IMR-90 (cell line): ENCODE results near the gene NAV2.

Experiments
- POLR2A ChIP-seq: IDR thresholded peaks from 2 replicates; pipeline ENCODE4 v1.6.1; 2012; ENCODE audit warnings: mild to moderate bottlenecking, low read depth, low read length
- RAD21 ChIP-seq: IDR thresholded peaks from 2 replicates; pipeline ENCODE4 v1.6.1; 2012; ENCODE audit warnings: low read length, improper control_type of control experiment
- TF ChIP-seq, protein P1 (sequence below): fragments of 150-350 bp; IDR thresholded peaks from 2 replicates; pipeline ENCODE4 v1.6.1; 2017; ENCODE audit warnings: mild to moderate bottlenecking, antibody characterized with exemption, low read length, low read depth
- TF ChIP-seq, protein P2 (sequence below): conservative IDR thresholded peaks from 2 replicates; pipeline ENCODE4 v1.5.1; 2012; ENCODE audit warnings: mild to moderate bottlenecking, low read depth, low read length, improper control_type of control experiment

DNA sequence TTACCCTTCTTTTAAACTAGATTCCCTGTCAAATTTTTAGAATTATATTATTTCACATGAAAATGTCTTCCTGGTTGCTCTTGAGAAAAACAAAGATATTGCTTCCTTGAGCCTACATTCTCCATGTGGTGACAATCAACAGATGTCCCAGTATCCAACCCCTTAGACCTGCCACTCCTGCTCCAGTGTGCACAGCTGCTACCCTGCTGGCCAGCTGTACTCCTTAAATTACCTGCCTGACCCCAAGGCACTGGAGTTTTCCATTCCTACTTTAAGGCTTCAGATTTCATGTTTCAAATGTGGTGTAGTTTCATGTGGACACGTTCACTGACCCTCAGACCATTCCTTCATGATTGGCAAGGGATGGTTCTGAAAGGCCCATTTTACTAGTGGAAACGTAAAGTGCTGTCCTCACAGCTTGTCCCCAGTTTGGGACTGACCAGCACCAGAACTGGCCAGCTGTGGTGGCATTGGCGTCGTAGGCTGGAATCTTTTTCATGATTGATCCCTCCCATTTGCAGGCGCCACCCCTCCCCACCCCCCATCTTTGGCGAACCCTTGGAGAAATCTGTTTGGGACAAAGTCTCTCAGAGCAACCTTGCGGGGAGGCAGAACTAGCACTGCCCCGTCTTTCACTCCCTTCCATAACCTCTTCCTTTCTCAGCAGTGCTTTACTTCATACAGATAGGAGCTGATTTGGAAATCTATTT lies 324.1 kb downstream of the NAV2 start:
- TF ChIP-seq, protein P1, sequence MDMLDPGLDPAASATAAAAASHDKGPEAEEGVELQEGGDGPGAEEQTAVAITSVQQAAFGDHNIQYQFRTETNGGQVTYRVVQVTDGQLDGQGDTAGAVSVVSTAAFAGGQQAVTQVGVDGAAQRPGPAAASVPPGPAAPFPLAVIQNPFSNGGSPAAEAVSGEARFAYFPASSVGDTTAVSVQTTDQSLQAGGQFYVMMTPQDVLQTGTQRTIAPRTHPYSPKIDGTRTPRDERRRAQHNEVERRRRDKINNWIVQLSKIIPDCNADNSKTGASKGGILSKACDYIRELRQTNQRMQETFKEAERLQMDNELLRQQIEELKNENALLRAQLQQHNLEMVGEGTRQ: no peak
- TF ChIP-seq, protein P2, sequence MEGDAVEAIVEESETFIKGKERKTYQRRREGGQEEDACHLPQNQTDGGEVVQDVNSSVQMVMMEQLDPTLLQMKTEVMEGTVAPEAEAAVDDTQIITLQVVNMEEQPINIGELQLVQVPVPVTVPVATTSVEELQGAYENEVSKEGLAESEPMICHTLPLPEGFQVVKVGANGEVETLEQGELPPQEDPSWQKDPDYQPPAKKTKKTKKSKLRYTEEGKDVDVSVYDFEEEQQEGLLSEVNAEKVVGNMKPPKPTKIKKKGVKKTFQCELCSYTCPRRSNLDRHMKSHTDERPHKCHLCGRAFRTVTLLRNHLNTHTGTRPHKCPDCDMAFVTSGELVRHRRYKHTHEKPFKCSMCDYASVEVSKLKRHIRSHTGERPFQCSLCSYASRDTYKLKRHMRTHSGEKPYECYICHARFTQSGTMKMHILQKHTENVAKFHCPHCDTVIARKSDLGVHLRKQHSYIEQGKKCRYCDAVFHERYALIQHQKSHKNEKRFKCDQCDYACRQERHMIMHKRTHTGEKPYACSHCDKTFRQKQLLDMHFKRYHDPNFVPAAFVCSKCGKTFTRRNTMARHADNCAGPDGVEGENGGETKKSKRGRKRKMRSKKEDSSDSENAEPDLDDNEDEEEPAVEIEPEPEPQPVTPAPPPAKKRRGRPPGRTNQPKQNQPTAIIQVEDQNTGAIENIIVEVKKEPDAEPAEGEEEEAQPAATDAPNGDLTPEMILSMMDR: no peak
- TF ChIP-seq POLR2A (no peak), RAD21 (no peak)
